HG03280 (cell line): ENCODE measurements around the gene SIMC1.
"Not testable (repeated sequence)": the region's sequence is repeated elsewhere in the genome, so short reads cannot be mapped to it uniquely, and the experiment has no call there.

Experiments
- ATAC-seq: cut with Tn5 transposase; IDR thresholded peaks from one replicate; pipeline ENCODE4 v1.9.1; 2021; ENCODE audit warnings: mild to moderate bottlenecking, moderate library complexity; ENCODE audit not compliant: unreplicated experiment

Gene SIMC1

GRCh38 chr5:176290057-176290840, 52.0 kb downstream of the SIMC1 start:
- not testable (repeated sequence) for ATAC-seq

GRCh38 chr5:176305356-176305755, 67.1 kb downstream of the SIMC1 start:
- not testable (repeated sequence) for ATAC-seq

DNA sequence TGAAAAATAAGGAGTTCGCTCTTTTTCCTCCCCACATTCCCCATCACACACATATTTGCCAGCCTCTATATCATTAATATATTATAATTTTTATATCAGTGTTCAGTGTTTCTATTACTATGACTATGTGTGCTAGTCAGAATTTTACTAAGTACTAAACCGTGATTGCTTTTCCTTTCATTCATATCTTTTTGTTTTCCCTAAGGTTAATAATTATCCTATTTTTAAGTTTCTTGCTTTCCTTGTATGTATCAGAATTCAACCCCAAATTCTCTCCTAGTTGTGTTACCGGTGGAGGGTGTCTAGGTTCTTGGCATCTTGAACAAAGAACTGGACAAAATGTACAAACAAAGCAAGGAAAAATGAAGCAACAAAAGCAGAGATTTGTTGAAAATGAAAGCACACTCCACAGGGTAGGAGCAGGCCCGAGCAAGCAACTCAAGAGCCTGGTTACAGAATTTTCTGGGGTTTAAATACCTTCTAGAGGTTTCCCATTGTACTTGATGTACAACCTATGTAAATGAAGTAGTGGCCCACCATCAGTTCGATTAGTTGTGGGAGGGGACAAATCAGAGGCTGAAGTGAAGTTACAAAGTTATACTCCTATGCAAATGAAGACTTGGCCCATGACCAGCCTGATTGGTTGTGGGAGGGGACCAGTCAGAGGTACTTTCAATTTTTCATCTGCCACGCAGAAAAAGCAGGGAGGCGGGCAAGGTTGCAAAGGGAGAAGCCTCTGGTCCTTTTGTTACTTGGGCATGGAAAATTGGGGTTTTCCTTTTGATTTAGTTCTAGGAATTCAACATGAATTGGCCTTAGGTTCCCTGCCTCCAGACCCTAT, 79.5 kb downstream of the SIMC1 start:
- ATAC-seq = no peak

DNA sequence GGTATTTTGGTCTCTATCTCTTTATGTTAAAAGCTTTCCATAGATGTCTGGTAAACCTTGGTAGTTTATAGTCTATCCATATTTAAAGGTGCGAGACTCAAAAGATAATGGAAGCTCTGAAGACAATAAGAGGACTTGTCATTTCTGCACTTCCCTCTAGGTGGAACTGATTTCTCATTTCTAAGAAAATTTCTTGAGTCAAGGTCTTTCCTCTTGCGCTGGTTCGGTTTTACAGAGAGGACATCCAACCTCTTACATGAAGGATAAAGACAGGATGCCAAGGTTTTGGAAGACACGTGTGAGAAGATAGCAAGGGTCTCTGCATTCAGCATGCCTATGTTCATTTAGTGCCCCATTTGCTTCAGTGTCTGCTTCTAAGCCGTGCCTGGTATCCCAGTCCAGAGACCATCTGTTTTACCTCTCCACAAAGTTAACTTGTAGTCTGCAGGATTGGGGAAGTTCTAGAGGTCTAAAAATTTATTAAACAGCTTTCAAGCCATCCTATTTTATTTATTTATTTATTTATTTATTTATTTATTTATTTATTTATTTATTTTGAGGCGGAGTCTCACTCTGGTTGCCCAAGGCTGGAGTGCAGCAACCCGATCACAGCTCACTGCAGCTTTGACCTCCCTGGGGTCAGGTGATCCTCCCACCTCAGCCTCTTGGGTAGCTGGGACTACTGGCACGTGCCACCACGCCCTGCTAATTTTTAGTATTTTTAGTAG, 81.8 kb downstream of the SIMC1 start:
- no peak for ATAC-seq

DNA sequence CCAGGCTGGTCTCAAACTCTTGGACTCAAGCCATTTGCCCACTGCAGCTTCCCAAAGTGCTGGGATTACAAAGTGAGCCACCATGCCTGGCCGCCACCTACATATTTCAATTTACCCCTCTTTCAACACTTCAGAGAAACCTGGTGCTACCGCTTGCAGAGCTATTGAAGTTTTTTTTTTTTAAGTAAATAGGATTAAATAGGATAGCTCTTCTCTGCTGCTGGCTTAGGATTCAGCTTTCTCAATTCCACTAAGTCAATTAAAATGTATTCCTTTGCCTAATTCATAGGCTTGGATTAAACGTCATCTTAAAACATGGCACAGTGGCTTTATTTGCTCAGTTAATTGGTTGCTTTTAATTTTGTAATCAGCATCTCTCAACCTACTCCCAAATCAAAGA, 82.4 kb downstream of the SIMC1 start:
- ATAC-seq = no peak

DNA sequence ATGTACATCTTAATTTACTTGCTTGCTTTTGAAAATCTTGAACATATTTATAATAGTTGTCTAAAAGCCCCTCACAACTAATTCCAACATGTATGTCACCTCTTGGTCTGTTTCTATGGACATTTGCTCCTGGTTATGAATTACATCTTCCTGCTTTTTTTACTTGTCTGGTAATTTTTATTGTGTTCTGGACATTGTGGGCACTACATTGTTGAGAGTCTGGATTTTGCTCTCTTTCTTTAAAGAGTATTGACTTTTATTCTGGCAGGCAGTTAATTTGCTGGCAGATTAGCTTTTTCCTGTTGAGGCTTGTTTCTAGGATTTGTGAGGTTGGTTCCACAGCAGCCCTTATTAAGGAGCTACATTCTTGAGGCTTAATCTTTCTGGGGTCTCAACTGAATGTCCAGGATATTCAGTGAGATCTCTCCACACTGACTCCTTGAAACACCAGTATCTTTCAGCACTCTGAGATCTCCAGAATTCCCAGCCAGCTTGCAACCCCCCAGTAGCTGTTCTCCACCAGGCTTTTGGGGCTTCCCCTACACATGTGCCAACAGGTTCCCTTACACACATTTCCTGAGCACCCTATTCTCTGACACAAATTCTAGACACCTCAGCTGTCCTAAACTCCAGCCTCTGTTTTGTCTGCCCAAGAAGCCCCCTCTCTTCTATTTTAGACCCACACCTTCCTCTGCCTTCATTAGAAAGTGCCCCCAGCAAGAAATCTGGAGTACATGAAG, 96.0 kb downstream of the SIMC1 start:
- ATAC-seq = no peak

GRCh38 chr5:176337913-176338312, 99.7 kb downstream of the SIMC1 start:
- ATAC-seq = no peak

- ATAC-seq = no peak
Observed at GRCh38 chr5:176339304-176339703, 101.1 kb downstream of the SIMC1 start.

GRCh38 chr5:176341325-176342157, 103.3 kb downstream of the SIMC1 start:
- ATAC-seq = no peak

GRCh38 chr5:176342158-176342483, 103.9 kb downstream of the SIMC1 start:
- no peak for ATAC-seq

DNA sequence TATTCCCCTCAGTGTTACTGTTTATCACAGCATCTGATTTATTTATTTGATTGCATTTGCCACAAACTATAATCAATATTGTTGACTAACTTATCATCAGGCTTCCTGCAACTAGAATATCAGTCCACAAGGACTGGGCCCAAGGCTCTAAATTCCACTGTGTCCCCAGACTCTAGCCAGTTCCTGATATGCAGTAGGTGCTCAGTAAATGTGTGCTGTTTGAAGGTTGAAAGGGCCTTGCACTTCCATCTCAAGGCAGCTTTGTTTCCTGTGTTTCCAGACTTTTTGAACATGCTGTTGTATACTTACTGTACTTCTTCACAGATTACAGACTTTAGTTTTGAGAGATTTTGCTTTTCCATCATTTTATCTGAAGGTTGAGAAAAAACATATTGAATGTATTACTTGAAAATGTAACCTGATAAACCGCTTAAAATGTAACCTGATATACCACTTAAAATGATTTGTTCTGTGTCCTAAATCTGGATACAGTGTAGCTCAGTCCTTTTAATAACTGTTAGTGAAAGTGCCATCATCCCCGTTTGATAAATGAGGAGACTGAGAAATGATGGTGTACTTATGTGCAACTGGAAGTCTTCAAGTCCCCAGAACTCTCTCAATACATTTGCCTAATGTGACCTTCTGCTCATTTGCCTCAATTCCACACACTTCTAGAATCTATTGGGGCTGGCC, 104.7 kb downstream of the SIMC1 start:
- no peak for ATAC-seq

- no peak for ATAC-seq
Observed at GRCh38 chr5:176350416-176350815, 112.2 kb downstream of the SIMC1 start.

GRCh38 chr5:176352116-176352878, 114.1 kb downstream of the SIMC1 start:
- no peak for ATAC-seq

- ATAC-seq = no peak
Observed at GRCh38 chr5:176353533-176353932, 115.3 kb downstream of the SIMC1 start.

- no peak for ATAC-seq
Observed at GRCh38 chr5:176355400-176356178, 117.4 kb downstream of the SIMC1 start.

- no peak for ATAC-seq
Observed at GRCh38 chr5:176356179-176356566, 117.9 kb downstream of the SIMC1 start.

DNA sequence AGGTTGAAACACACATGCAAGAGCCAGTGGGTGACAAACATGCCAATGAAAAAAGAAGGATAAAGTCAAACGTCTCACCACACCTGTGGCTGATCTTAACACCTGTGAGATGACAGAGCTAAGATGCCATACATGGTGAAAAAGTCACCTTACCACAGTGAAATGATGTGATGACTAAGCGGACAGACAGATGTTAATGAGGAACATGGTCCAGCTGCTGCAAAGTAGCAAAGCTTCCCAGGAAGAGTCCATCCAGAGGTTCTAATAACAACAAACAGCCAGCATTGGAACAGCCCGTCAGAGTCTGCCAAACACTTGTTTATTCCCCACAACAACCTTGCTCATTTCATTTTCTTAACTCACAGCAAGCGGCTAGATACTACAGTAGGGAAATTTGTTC, 121.4 kb downstream of the SIMC1 start:
- no peak for ATAC-seq

GRCh38 chr5:176360894-176361436, 122.7 kb downstream of the SIMC1 start:
- ATAC-seq = peak; percentile 10
